ENCODE measurements around the gene PPP6R3. TPM values are rescaled to one million over a fixed set of nuclear protein-coding genes. Genes with fewer than 3 reads are reported as not detected.
"Not testable (repeated sequence)": the region's sequence is repeated elsewhere in the genome, so short reads cannot be mapped to it uniquely, and the experiment has no call there.

PPP6R3 gene
- total RNA-seq, 2 donors from 2014 or later = 110 to 138 TPM

- peaks cover 94% of the 10 kb centered on the region for H3K36me3 Mint-ChIP-seq (ENCODE audit: low read depth)
- no peak overlapping the region for H3K4me3 Mint-ChIP-seq
- H3K27me3 Mint-ChIP-seq = no peaks in the 10 kb centered on the region
- H3K4me1 Mint-ChIP-seq = peaks cover 42% of the 10 kb centered on the region
- no peaks in the 10 kb centered on the region for H3K9me3 Mint-ChIP-seq
- no peak overlapping the region for H3K27ac Mint-ChIP-seq
- no peak for ATAC-seq (replicated peaks)
Observed at GRCh38 chr11:68531129-68531693, 70.7 kb downstream of the PPP6R3 start.

GRCh38 chr11:68532727-68533369 lies 72.3 kb downstream of the PPP6R3 start:
- no peaks in the 10 kb centered on the region for H3K27me3 Mint-ChIP-seq
- H3K36me3 Mint-ChIP-seq (ENCODE audit: low read depth) = peaks cover 94% of the 10 kb centered on the region
- H3K9me3 Mint-ChIP-seq = no peaks in the 10 kb centered on the region
- no peak for ATAC-seq (replicated peaks)
- peak overlapping the region; percentile 53 for H3K27ac Mint-ChIP-seq
- no peak overlapping the region for H3K4me3 Mint-ChIP-seq
- peaks cover 33% of the 10 kb centered on the region for H3K4me1 Mint-ChIP-seq

- no peak for ATAC-seq (replicated peaks)
- Mint-ChIP-seq H3K4me3 (no peak overlapping the region), H3K27ac (peak overlapping the region; percentile 32), H3K27me3 (no peaks in the 10 kb centered on the region), H3K36me3 (ENCODE audit: low read depth) (peaks cover 95% of the 10 kb centered on the region), H3K9me3 (no peaks in the 10 kb centered on the region), H3K4me1 (peaks cover 27% of the 10 kb centered on the region)
Observed at GRCh38 chr11:68533945-68534344, 73.4 kb downstream of the PPP6R3 start.

- H3K27me3 Mint-ChIP-seq = no peaks in the 10 kb centered on the region
- no peak overlapping the region for H3K27ac Mint-ChIP-seq
- no peak overlapping the region for H3K4me3 Mint-ChIP-seq
- peaks cover 30% of the 10 kb centered on the region for H3K4me1 Mint-ChIP-seq
- no peaks in the 10 kb centered on the region for H3K9me3 Mint-ChIP-seq
- no peak for ATAC-seq (replicated peaks)
- peaks cover 95% of the 10 kb centered on the region for H3K36me3 Mint-ChIP-seq (ENCODE audit: low read depth)
Observed at GRCh38 chr11:68535098-68535497, 74.5 kb downstream of the PPP6R3 start.

GRCh38 chr11:68536706-68537105 lies 76.2 kb downstream of the PPP6R3 start:
- no peak overlapping the region for H3K4me3 Mint-ChIP-seq
- peak overlapping the region; percentile 61 for H3K27ac Mint-ChIP-seq
- H3K36me3 Mint-ChIP-seq (ENCODE audit: low read depth) = peaks cover 98% of the 10 kb centered on the region
- H3K27me3 Mint-ChIP-seq = no peaks in the 10 kb centered on the region
- no peak for ATAC-seq (replicated peaks)
- H3K9me3 Mint-ChIP-seq = no peaks in the 10 kb centered on the region
- peaks cover 38% of the 10 kb centered on the region for H3K4me1 Mint-ChIP-seq

- Mint-ChIP-seq H3K4me3 (no peak overlapping the region), H3K36me3 (ENCODE audit: low read depth) (peaks cover 98% of the 10 kb centered on the region), H3K27ac (peak overlapping the region; percentile 40), H3K27me3 (no peaks in the 10 kb centered on the region), H3K9me3 (no peaks in the 10 kb centered on the region), H3K4me1 (peaks cover 42% of the 10 kb centered on the region)
- no peak for ATAC-seq (replicated peaks)
Observed at GRCh38 chr11:68538025-68538424, 77.5 kb downstream of the PPP6R3 start.

GRCh38 chr11:68539395-68539794 lies 78.8 kb downstream of the PPP6R3 start:
- Mint-ChIP-seq H3K27me3 (no peaks in the 10 kb centered on the region), H3K4me1 (peaks cover 44% of the 10 kb centered on the region), H3K36me3 (ENCODE audit: low read depth) (peaks cover 98% of the 10 kb centered on the region), H3K4me3 (no peak overlapping the region), H3K27ac (peak overlapping the region; percentile 88), H3K9me3 (no peaks in the 10 kb centered on the region)
- peak; percentile 54 for ATAC-seq (replicated peaks)

GRCh38 chr11:68540504-68540903 lies 80.0 kb downstream of the PPP6R3 start:
- peaks cover 44% of the 10 kb centered on the region for H3K4me1 Mint-ChIP-seq
- H3K36me3 Mint-ChIP-seq (ENCODE audit: low read depth) = peaks cover 98% of the 10 kb centered on the region

GRCh38 chr11:68541116-68541515 lies 80.6 kb downstream of the PPP6R3 start:
- Mint-ChIP-seq H3K27ac (peak overlapping the region; percentile 88), H3K4me3 (peak overlapping the region; percentile 14), H3K4me1 (peaks cover 42% of the 10 kb centered on the region), H3K36me3 (ENCODE audit: low read depth) (peaks cover 100% of the 10 kb centered on the region), H3K27me3 (no peaks in the 10 kb centered on the region), H3K9me3 (no peaks in the 10 kb centered on the region)
- ATAC-seq (replicated peaks) = no peak

More at GRCh38 chr11:68540504-68540903, 80.0 kb downstream of the PPP6R3 start:
- not testable (repeated sequence) for H3K27me3 Mint-ChIP-seq; H3K9me3 Mint-ChIP-seq; H3K4me3 Mint-ChIP-seq; ATAC-seq (replicated peaks)
- peak overlapping the region; percentile 88 for H3K27ac Mint-ChIP-seq

- Mint-ChIP-seq H3K36me3 (ENCODE audit: low read depth) (peaks cover 100% of the 10 kb centered on the region), H3K27me3 (no peaks in the 10 kb centered on the region), H3K4me1 (peaks cover 40% of the 10 kb centered on the region), H3K9me3 (no peaks in the 10 kb centered on the region), H3K27ac (peak overlapping the region; percentile 88), H3K4me3 (peak overlapping the region; percentile 14)
- ATAC-seq (replicated peaks) = peak; percentile 59
Observed at GRCh38 chr11:68541991-68542390, 81.4 kb downstream of the PPP6R3 start.

GRCh38 chr11:68542617-68543016 lies 82.1 kb downstream of the PPP6R3 start:
- no peak overlapping the region for H3K27ac Mint-ChIP-seq
- peak; percentile 57 for ATAC-seq (replicated peaks)
- H3K9me3 Mint-ChIP-seq = no peaks in the 10 kb centered on the region
- peaks cover 40% of the 10 kb centered on the region for H3K4me1 Mint-ChIP-seq
- H3K36me3 Mint-ChIP-seq (ENCODE audit: low read depth) = peaks cover 100% of the 10 kb centered on the region
- no peaks in the 10 kb centered on the region for H3K27me3 Mint-ChIP-seq
- H3K4me3 Mint-ChIP-seq = no peak overlapping the region

GRCh38 chr11:68543594-68543993 lies 83.0 kb downstream of the PPP6R3 start:
- Mint-ChIP-seq H3K4me1 (peaks cover 48% of the 10 kb centered on the region), H3K27ac (peak overlapping the region; percentile 48), H3K9me3 (no peaks in the 10 kb centered on the region), H3K27me3 (no peaks in the 10 kb centered on the region), H3K4me3 (no peak overlapping the region), H3K36me3 (ENCODE audit: low read depth) (peaks cover 100% of the 10 kb centered on the region)
- no peak for ATAC-seq (replicated peaks)

- H3K4me3 Mint-ChIP-seq = no peak overlapping the region
- no peaks in the 10 kb centered on the region for H3K9me3 Mint-ChIP-seq
- H3K4me1 Mint-ChIP-seq = peaks cover 55% of the 10 kb centered on the region
- H3K36me3 Mint-ChIP-seq (ENCODE audit: low read depth) = peaks cover 100% of the 10 kb centered on the region
- H3K27me3 Mint-ChIP-seq = no peaks in the 10 kb centered on the region
- H3K27ac Mint-ChIP-seq = peak overlapping the region; percentile 59
- ATAC-seq (replicated peaks) = no peak
Observed at GRCh38 chr11:68545347-68545746, 84.8 kb downstream of the PPP6R3 start.

GRCh38 chr11:68545796-68546195 lies 85.2 kb downstream of the PPP6R3 start:
- Mint-ChIP-seq H3K27me3 (no peaks in the 10 kb centered on the region), H3K4me1 (peaks cover 57% of the 10 kb centered on the region), H3K27ac (peak overlapping the region; percentile 59), H3K9me3 (no peaks in the 10 kb centered on the region), H3K36me3 (ENCODE audit: low read depth) (peaks cover 100% of the 10 kb centered on the region), H3K4me3 (no peak overlapping the region)
- no peak for ATAC-seq (replicated peaks)

GRCh38 chr11:68546555-68546954 lies 86.0 kb downstream of the PPP6R3 start:
- no peak overlapping the region for H3K4me3 Mint-ChIP-seq

More at GRCh38 chr11:68546555-68546954, 86.0 kb downstream of the PPP6R3 start:
- Mint-ChIP-seq H3K27ac (peak overlapping the region; percentile 59), H3K9me3 (no peaks in the 10 kb centered on the region), H3K27me3 (no peaks in the 10 kb centered on the region), H3K36me3 (ENCODE audit: low read depth) (peaks cover 100% of the 10 kb centered on the region), H3K4me1 (peaks cover 52% of the 10 kb centered on the region)
- peak; percentile 34 for ATAC-seq (replicated peaks)

Measured in activated T-helper 17 cell treated with anti-CD3 and anti-CD28 coated beads, Interleukin-2, amount 50 U/mL, for 72 hours (primary cell).